BLaER1 treated with 17β-estradiol and CSF1 and Interleukin-3, amounts not matched to agents 10 nM and 100 nM (cell line): Measurements from ENCODE around the gene TMPRSS4.

ENCODE experiments used
- H3K27ac ChIP-seq, 11 experiments: shearing (Covaris generic); formaldehyde crosslinking; 2 replicates each; pipeline ENCODE4 v1.8.1; 2022
- H3K27me3 ChIP-seq, 11 experiments: shearing (Covaris generic); formaldehyde crosslinking; 2 replicates each; pipeline ENCODE4 v1.8.1; 2022
- H3K36me3 ChIP-seq, 11 experiments: shearing (Covaris generic); formaldehyde crosslinking; 2 replicates each; pipeline ENCODE4 v1.8.1; 2022
- H3K4me1 ChIP-seq, 10 experiments: shearing (Covaris generic); formaldehyde crosslinking; 2 replicates each; pipeline ENCODE4 v1.8.1; 2022
- H3K4me2 ChIP-seq, 11 experiments: shearing (Covaris generic); formaldehyde crosslinking; 2 replicates each; pipeline ENCODE4 v1.8.1; 2022
- H3K4me3 ChIP-seq, 10 experiments: shearing (Covaris generic); formaldehyde crosslinking; 2 replicates each; pipeline ENCODE4 v1.8.1; 2022
- H3K9ac ChIP-seq, 11 experiments: shearing (Covaris generic); formaldehyde crosslinking; 2 replicates each; pipeline ENCODE4 v1.8.1; 2022
- H3K9me3 ChIP-seq, 11 experiments: shearing (Covaris generic); formaldehyde crosslinking; replicated peaks in 1 of 11; 2 replicates each; pipeline ENCODE4 v1.8.1; 2022
- H4K20me1 ChIP-seq, 11 experiments: shearing (Covaris generic); formaldehyde crosslinking; 2 replicates each; pipeline ENCODE4 v1.8.1; 2022
- Cebpa-rat ChIP-seq, 11 experiments: shearing (Covaris generic); IDR thresholded peaks; 2 replicates each; pipeline ENCODE4 v1.8.1; 2022

The TMPRSS4 gene

DNA sequence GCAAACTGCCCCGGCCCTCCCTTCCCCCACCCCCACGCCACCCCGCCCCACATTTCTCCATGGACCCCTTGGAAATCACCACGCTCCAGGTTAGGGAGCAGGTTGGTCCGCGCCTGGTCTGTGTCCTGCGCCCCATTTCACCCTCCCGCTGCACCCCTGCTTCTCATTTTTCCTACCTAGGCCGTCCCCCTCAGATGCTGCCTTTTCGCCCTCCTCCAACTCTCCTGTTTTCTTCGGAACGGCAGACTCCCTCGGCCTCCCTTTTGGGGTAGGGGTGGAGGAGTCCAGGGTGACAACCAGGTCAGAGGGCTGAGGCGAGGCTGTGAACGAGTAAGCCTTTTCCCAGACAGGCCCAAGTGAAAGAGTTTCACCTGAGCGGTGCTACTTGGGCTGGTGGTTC lies 76.6 kb downstream of the TMPRSS4 start:
- H3K9me3 ChIP-seq = no peaks in the 10 kb centered on the region
- H3K4me1 ChIP-seq = peaks cover 4 to 16% (median 14%) of the 10 kb centered on the region in 10 experiments; a peak in 19 of 20 replicates
- TF ChIP-seq Cebpa-rat (IDR thresholded peaks at IDR 0.05) = no peak
- H3K27ac ChIP-seq = no peak overlapping the region
- H3K9ac ChIP-seq = no peak overlapping the region
- no peaks in the 10 kb centered on the region for H3K36me3 ChIP-seq
- H3K27me3 ChIP-seq = peaks cover 96 to 100% (median 100%) of the 10 kb centered on the region in 11 experiments
- peak overlapping the region; percentile 93 to 99 (median 98); a peak in 19 of 22 replicates for H3K4me2 ChIP-seq
- H4K20me1 ChIP-seq = peaks cover 0 to 29% (median 6%) of the 10 kb centered on the region in 11 experiments; a peak in 10 of 22 replicates
- peak overlapping the region in 8 of 10 experiments; percentile 55 to 74 (median 62); a peak in 12 of 20 replicates for H3K4me3 ChIP-seq

DNA sequence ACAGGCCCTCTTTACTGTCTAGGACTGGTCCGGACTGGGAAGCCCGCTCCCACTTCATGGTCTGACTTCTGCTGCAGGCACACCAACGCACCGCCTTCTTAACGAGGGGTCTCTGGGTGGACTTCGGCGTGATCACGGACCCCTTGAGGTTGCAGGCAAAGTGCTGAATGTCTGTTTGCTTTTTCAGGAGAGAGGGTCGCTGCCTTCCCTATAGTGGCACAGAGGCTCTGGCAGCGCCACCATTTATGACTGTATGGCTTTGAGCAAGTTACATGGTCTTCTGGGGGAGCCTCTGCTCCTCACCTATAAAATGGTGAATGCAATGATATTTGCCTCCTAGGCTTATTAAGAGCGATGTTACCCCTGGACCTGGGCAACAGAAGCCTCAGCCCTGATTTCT lies 77.1 kb downstream of the TMPRSS4 start:
- Histone ChIP-seq H3K27me3 (peaks cover 98 to 100% (median 100%) of the 10 kb centered on the region in 11 experiments), H3K36me3 (no peaks in the 10 kb centered on the region), H3K4me2 (no peak overlapping the region), H3K27ac (no peak overlapping the region), H3K9me3 (no peaks in the 10 kb centered on the region), H3K9ac (no peak overlapping the region), H3K4me3 (no peak overlapping the region), H3K4me1 (peaks cover 4 to 16% (median 14%) of the 10 kb centered on the region in 10 experiments; a peak in 18 of 20 replicates), H4K20me1 (peaks cover 0 to 29% (median 6%) of the 10 kb centered on the region in 11 experiments; a peak in 10 of 22 replicates)
- no peak for TF ChIP-seq Cebpa-rat (IDR thresholded peaks at IDR 0.05)

DNA sequence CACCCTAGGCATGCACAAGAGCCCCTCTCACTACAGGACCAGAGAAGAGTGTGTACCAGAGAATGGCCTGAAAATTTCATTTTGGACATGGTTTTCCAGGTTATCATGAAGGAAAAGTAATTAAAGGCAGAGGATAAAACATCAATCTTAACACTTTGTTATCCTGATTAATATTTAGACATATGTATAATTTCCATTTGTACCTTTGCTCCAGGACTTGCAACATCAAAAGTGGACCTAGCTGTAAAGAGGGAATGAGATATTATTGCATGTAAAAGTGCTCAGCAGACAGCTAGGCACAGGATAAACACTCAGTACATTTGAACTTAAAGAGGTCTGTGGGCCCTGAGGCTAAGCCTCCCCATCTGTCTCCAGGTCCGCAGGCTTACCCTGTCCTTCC lies 77.8 kb downstream of the TMPRSS4 start:
- Histone ChIP-seq H3K9ac (no peak overlapping the region), H3K36me3 (no peaks in the 10 kb centered on the region), H3K27me3 (peaks cover 94 to 100% (median 100%) of the 10 kb centered on the region in 11 experiments), H3K27ac (no peak overlapping the region), H4K20me1 (peaks cover 0 to 29% (median 6%) of the 10 kb centered on the region in 11 experiments; a peak in 10 of 22 replicates), H3K4me2 (no peak overlapping the region), H3K4me3 (no peak overlapping the region), H3K4me1 (peaks cover 4 to 16% (median 14%) of the 10 kb centered on the region in 10 experiments; a peak in 18 of 20 replicates), H3K9me3 (no peaks in the 10 kb centered on the region)
- no peak for TF ChIP-seq Cebpa-rat (IDR thresholded peaks at IDR 0.05)

DNA sequence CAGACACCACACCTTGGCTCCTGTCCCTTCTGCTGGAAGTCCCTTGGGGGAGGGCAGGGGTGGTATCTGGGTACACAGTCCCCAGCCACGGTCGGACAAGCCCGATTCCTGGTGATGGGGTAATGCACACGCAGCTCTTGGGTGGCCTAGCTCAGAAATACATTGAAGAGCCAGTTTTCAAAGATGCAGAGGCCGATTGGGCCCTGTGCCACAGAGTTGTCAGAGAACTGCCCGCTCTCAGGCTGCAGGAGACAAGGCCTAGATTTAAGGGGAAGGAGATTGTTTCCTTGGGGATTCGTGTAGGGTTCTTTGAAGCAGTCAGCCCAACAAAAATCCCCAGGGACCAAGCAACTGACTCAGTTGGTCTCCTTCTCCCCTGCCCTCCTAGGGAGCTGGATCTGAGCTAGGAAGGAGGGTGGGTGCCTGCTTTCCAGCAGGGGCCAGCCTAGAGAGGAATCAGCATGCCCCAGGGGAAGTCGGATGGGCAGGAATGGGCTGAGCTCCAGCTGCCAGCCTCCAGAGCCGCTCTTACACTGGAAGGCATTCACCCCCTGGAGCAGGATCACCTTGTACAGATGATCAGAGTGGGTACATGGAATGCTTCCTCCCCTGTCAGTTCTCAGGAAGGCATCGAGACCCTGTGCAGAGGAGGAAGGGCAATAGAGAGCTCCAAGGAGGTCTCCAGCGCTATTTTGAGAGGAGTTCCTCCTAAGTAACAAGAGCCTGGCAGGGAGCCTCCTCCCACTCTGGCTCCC lies 79.1 kb downstream of the TMPRSS4 start:
- Histone ChIP-seq H3K4me1 (peaks cover 4 to 16% (median 14%) of the 10 kb centered on the region in 10 experiments; a peak in 18 of 20 replicates), H3K27me3 (peaks cover 81 to 94% (median 87%) of the 10 kb centered on the region in 11 experiments), H3K36me3 (no peaks in the 10 kb centered on the region), H3K4me2 (no peak overlapping the region), H3K27ac (no peak overlapping the region), H4K20me1 (peaks cover 0 to 26% (median 6%) of the 10 kb centered on the region in 11 experiments; a peak in 10 of 22 replicates), H3K9ac (no peak overlapping the region), H3K4me3 (no peak overlapping the region), H3K9me3 (no peaks in the 10 kb centered on the region)
- no peak for TF ChIP-seq Cebpa-rat (IDR thresholded peaks at IDR 0.05)

DNA sequence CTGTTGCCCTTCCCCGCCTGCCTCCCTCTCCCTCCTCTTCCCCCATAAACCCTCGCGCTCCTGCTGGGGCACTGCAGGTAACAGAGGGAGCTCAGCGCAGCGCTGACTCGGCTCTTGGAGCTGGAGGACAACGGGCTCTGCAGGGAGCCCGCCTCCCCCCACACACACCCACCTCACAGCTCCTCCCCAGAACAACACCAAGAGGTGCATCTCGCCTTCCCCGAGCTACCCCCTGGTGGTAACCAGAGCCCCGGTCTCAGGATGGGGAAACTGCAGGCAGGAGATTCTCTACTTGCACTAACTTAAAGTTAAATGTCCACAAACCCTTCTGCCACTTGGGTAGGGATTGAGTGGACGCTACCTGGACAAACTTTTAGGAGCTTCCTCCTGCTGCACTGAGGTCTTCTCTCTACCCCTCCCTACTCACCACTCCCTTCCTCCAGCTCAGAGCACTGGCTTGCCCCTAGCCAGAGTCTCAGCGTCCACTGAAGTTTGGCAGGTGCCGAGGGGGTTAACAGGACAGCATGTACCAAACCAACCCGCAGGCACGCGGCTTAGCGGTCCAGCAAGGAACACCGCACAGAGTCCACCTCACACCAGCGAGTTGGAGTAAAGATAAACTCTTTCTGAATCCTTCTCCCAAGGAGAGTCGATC lies 79.8 kb downstream of the TMPRSS4 start:
- TF ChIP-seq Cebpa-rat (IDR thresholded peaks at IDR 0.05) = no peak
- Histone ChIP-seq H3K9ac (no peak overlapping the region), H3K9me3 (no peaks in the 10 kb centered on the region), H3K4me1 (peaks cover 4 to 16% (median 14%) of the 10 kb centered on the region in 10 experiments; a peak in 18 of 20 replicates), H3K27me3 (peaks cover 74 to 87% (median 80%) of the 10 kb centered on the region in 11 experiments), H4K20me1 (peaks cover 0 to 26% (median 6%) of the 10 kb centered on the region in 11 experiments; a peak in 10 of 22 replicates), H3K4me2 (no peak overlapping the region), H3K4me3 (no peak overlapping the region), H3K27ac (no peak overlapping the region), H3K36me3 (no peaks in the 10 kb centered on the region)

DNA sequence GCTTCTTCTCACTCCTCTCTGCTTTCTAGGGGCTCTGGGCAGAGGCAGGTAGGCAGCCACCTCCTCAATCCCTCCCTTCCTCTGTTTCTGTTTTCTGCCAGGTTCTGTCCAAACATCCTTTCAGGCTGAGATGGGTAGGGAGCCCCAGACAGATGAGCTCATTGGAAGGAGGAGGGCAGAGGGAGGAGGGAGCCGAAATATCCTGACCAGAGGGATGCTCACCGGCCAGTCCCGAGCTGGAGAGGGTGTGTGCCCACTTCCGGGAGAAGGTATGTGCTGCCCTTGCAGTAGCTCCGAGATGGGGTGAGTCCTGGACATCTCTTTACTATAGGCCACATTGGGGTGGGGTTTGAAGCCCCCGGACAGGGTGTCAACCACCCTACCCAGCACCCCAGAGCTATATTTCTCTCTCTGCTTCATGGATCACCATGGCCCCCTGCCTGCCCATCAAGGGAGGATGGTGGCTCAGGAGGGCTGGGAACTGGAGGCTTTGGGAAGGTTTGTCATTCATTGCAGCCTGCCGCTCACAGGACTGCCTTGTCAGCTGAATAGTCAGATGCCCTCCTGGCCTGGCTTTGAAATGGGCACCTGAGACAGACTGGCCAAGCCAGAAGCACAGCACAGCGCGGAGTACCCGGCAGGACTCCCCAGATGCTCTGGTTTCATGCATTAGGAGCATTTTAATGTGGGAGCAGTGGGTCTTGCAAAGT lies 80.5 kb downstream of the TMPRSS4 start:
- no peak for TF ChIP-seq Cebpa-rat (IDR thresholded peaks at IDR 0.05)
- Histone ChIP-seq H4K20me1 (peaks cover 0 to 20% (median 6%) of the 10 kb centered on the region in 11 experiments; a peak in 10 of 22 replicates), H3K36me3 (no peaks in the 10 kb centered on the region), H3K4me2 (no peak overlapping the region), H3K27ac (no peak overlapping the region), H3K9ac (no peak overlapping the region), H3K27me3 (peaks cover 67 to 80% (median 73%) of the 10 kb centered on the region in 11 experiments), H3K9me3 (no peaks in the 10 kb centered on the region), H3K4me3 (no peak overlapping the region), H3K4me1 (peaks cover 3 to 12% (median 9%) of the 10 kb centered on the region in 10 experiments; a peak in 18 of 20 replicates)

DNA sequence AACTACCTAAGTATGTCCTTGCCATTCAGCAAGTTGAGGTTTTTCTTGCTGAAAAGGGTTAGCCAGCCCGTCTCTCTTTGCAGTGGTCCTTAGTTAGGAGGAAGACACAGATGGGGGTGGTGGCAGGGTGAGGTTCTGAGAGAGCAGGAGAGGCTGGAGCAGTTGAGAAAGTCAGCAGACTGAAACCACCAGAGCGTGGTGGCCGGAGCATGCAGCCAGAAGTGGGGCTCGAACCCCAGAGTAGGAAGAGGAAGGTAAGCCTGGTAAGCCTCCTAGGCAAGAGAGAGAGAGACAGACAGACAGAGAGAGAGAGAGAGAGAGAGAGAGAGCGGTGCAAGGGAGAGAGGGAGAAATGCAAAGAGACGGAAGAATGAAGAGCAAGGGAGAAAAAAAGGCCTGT lies 84.9 kb downstream of the TMPRSS4 start:
- Histone ChIP-seq H3K4me3 (no peak overlapping the region), H3K36me3 (no peaks in the 10 kb centered on the region), H3K9me3 (no peaks in the 10 kb centered on the region), H3K4me1 (peaks cover 0 to 9% (median 6%) of the 10 kb centered on the region in 10 experiments; a peak in 6 of 20 replicates), H4K20me1 (peaks cover 0 to 3% (median 0%) of the 10 kb centered on the region in 11 experiments; a peak in 2 of 22 replicates), H3K4me2 (0 out of 22 replicates have a peak overlapping the region, but pooled peaks of 1 of the 11 experiments have one; percentile 4), H3K27me3 (peaks cover 23 to 36% (median 28%) of the 10 kb centered on the region in 11 experiments), H3K27ac (no peak overlapping the region), H3K9ac (no peak overlapping the region)
- no peak for TF ChIP-seq Cebpa-rat (IDR thresholded peaks at IDR 0.05)

DNA sequence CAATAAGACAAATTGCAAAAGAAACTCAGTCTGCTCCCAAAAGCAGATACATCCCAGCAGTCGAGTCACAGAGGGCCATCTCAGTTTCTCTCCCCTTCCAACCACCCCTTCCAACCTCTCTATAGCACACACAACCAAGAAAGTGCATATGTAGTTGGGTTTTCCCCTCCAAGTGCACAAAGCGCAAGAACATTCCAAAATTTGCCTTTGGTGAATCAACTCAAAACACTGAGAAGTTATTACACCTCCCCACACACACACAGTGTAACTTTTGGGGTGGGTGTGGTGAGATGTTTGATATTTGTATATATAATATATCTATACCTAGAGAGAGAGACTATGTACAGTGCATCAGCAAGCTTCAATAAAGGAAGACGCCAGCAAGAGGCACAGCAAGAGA lies 86.0 kb downstream of the TMPRSS4 start:
- no peak overlapping the region for H3K27ac ChIP-seq
- no peaks in the 10 kb centered on the region for H3K9me3 ChIP-seq
- H3K4me1 ChIP-seq = peaks cover 0 to 9% (median 6%) of the 10 kb centered on the region in 10 experiments; a peak in 6 of 20 replicates
- no peak overlapping the region for H3K4me3 ChIP-seq
- TF ChIP-seq Cebpa-rat (IDR thresholded peaks at IDR 0.05) = no peak
- H3K4me2 ChIP-seq = peak overlapping the region in 1 of 11 experiments; percentile 1; a peak in 1 of 22 replicates
- H3K9ac ChIP-seq = no peak overlapping the region
- H4K20me1 ChIP-seq = no peaks in the 10 kb centered on the region; a peak in 1 of 22 replicates
- H3K27me3 ChIP-seq = peaks cover 12 to 25% (median 18%) of the 10 kb centered on the region in 11 experiments
- H3K36me3 ChIP-seq = no peaks in the 10 kb centered on the region
